ENCODE results near the gene OR10R2. TPM values are rescaled to one million over a fixed set of nuclear protein-coding genes. Genes with fewer than 3 reads are reported as not detected.

OR10R2 gene
- total RNA-seq, 4 donors from 2014 or later = not detected

- intact Hi-C loops (cut with DNase I; ENCODE audit: low total_unique reads) = no loop called here
- DNase-seq (ENCODE audit: low spot score in 2 of 2) = no peak
- no peak overlapping the region for H3K4me3 ChIP-seq (ENCODE audit: low read depth, poor library complexity, severe bottlenecking)
- TF ChIP-seq CTCF (IDR thresholded peaks at IDR 0.05) = no peak
- no peak for TF ChIP-seq POLR2A (IDR thresholded peaks at IDR 0.05)
- WGBS, 2 donors = 84 to 85% methylated on average over 1 of the region's 1 CpG
These were observed 17.5 kb upstream of the OR10R2 start for GRCh38 chr1:158454537-158454936.

- intact Hi-C loops (cut with DNase I; ENCODE audit: low total_unique reads) = no loop called here
- no peak for DNase-seq (ENCODE audit: low spot score in 2 of 2)
- no peak overlapping the region for H3K4me3 ChIP-seq (ENCODE audit: low read depth, poor library complexity, severe bottlenecking)
- TF ChIP-seq POLR2A (IDR thresholded peaks at IDR 0.05) (no peak), CTCF (IDR thresholded peaks at IDR 0.05) (no peak)
These were observed 14.8 kb upstream of the OR10R2 start for GRCh38 chr1:158457246-158457645.

GRCh38 chr1:158458263-158458662 lies 13.8 kb upstream of the OR10R2 start:
- H3K4me3 ChIP-seq (ENCODE audit: low read depth, poor library complexity, severe bottlenecking) = no peak overlapping the region
- TF ChIP-seq CTCF (IDR thresholded peaks at IDR 0.05) = no peak
- TF ChIP-seq POLR2A (IDR thresholded peaks at IDR 0.05) = no peak
- DNase-seq (ENCODE audit: low spot score in 2 of 2) = no peak
- intact Hi-C loops (cut with DNase I; ENCODE audit: low total_unique reads) = no loop called here

- 61 to 74% methylated on average over 2 of the region's 2 CpGs for WGBS, 2 donors
- TF ChIP-seq POLR2A (IDR thresholded peaks at IDR 0.05) (no peak), CTCF (IDR thresholded peaks at IDR 0.05) (no peak)
- no peak within 1 kb of the TSS for H3K4me3 ChIP-seq (ENCODE audit: low read depth, poor library complexity, severe bottlenecking)
- intact Hi-C loops (cut with DNase I; ENCODE audit: low total_unique reads) = no loop called here
- DNase-seq (ENCODE audit: low spot score in 2 of 2) = no peak
These were observed 10.5 kb upstream of the OR10R2 start, which contains the start of gene OR10K1 for GRCh38 chr1:158461534-158461933. Gene OR10K1 (plus strand): TSS chr1:158461834. CDS start chr1:158465562, 3,728 bp downstream.

GRCh38 chr1:158485455-158485854 lies 13.4 kb downstream of the OR10R2 start:
- TF ChIP-seq POLR2A (IDR thresholded peaks at IDR 0.05) (no peak), CTCF (IDR thresholded peaks at IDR 0.05) (no peak)
- intact Hi-C loops (cut with DNase I; ENCODE audit: low total_unique reads) = no loop called here
- DNase-seq (ENCODE audit: low spot score in 2 of 2) = no peak
- no peak overlapping the region for H3K4me3 ChIP-seq (ENCODE audit: low read depth, poor library complexity, severe bottlenecking)
- 33 to 37% methylated on average over 2 of the region's 2 CpGs for WGBS, 2 donors

- 70 to 81% methylated on average over 3 of the region's 3 CpGs for WGBS, 2 donors
- no peak overlapping the region for H3K4me3 ChIP-seq (ENCODE audit: low read depth, poor library complexity, severe bottlenecking)
- DNase-seq (ENCODE audit: low spot score in 2 of 2) = no peak
- intact Hi-C loops (cut with DNase I; ENCODE audit: low total_unique reads) = no loop called here
- no peak for TF ChIP-seq POLR2A (IDR thresholded peaks at IDR 0.05)
- no peak for TF ChIP-seq CTCF (IDR thresholded peaks at IDR 0.05)
These were observed 19.3 kb downstream of the OR10R2 start for GRCh38 chr1:158491316-158491715.
